ENCODE measurements around the gene HDAC4. TPM values are rescaled to one million over a fixed set of nuclear protein-coding genes. Genes with fewer than 3 reads are reported as not detected.

The HDAC4 gene
- total and polyA plus RNA-seq, 2 of the 8 experiments (the other 6 are each of a cell fraction or from before 2014, with no cell fraction given) = 15.4 to 31.5 TPM

DNA sequence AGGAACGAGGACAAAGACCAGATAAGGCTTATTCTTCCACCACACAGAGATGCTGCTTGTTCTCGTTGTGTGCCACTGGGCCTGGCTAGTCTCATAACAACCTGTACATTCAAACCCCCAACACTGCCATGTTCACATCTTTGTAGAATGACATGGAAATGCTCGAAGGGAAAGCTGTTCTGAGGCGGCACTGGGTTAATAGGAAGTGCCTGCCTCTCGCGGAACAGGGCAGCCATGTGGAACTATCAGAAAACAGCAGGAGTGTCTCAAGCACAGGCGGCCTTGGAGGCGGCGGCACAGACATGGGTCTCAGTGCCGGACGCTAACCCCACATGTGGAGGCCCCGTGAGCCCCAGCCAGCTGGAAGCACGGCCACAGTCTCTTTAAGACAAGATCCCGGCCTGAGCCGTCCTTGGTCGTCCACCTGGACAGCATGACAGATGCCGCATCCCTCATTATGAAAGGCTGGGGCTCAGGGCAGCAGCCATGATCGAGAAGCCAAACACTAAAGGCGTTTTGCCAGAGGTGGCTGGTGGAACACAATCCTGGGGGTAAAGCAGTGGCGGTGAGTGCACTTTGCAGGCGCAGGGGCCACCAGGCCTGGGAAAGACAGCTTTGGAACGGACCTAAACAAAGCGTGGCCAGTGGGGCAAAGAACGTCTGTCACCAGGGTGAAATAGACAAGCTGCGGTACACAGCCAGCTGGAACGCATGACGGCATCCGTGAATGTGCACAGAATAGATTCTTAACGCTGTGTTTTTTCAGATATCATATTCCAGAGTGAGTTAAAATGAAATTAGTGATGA is 161.0 kb downstream of the HDAC4 start (continued):
- no peak for TF ChIP-seq KDM1A (IDR thresholded peaks at IDR 0.05; ENCODE audit: borderline replicate concordance, low read length)

Data from H1 (cell line).